Transverse colon (tissue), 4 donors: ENCODE results near the gene P3H3. TPM values are rescaled to one million over a fixed set of nuclear protein-coding genes. Genes with fewer than 3 reads are reported as not detected.

Experiments
- DNase-seq: peaks from one replicate; pipeline ENCODE4 v3.0.0-alpha.2; 2019
- H3K27ac ChIP-seq, 4 donors: fragments of 200-600 bp; sonication (generic); 2 replicates each; pipeline ENCODE4 v1.5.1; 2016 to 2018; ENCODE audit warnings: inconsistent platforms in 4 of 4
- H3K27me3 ChIP-seq: fragments of 200-600 bp; sonication (generic); 2 replicates; pipeline ENCODE4 v1.5.1; 2017; ENCODE audit warnings: inconsistent platforms
- H3K36me3 ChIP-seq, 4 donors: fragments of 200-600 bp; sonication (generic); 2 replicates each; pipeline ENCODE4 v1.5.1; 2017 to 2019; ENCODE audit warnings: inconsistent platforms in 4 of 4
- H3K4me1 ChIP-seq, 4 donors: fragments of 200-600 bp; sonication (generic); 2 replicates each; pipeline ENCODE4 v1.5.1; 2017 to 2020; ENCODE audit warnings: inconsistent platforms in 4 of 4
- H3K4me3 ChIP-seq, 4 donors: fragments of 200-600 bp; sonication (generic); 1 replicate in 1 of 4; 2 replicates in 3 of 4; pipeline versions ENCODE4 v1.5.1 to v1.6.1; 2017 to 2019; ENCODE audit warnings: inconsistent platforms in 4 of 4
- H3K9me3 ChIP-seq, 2 donors: fragments of 200-600 bp; sonication (generic); 2 replicates each; pipeline ENCODE4 v1.5.1; 2017 to 2019; ENCODE audit warnings: inconsistent platforms in 2 of 2
- EP300 ChIP-seq: sonication (generic); formaldehyde crosslinking; IDR thresholded peaks from one replicate; pipeline ENCODE4 v1.6.1; 2017; ENCODE audit warnings: antibody characterized with exemption, low read depth
- POLR2A ChIP-seq: fragments of 450-650 bp; IDR thresholded peaks from one replicate; pipeline ENCODE4 v1.6.1; 2016; ENCODE audit warnings: antibody characterized with exemption, mild to moderate bottlenecking, moderate library complexity
- POLR2AphosphoS5 ChIP-seq, 3 donors: sonication (generic); formaldehyde crosslinking; IDR thresholded peaks; one replicate each; pipeline ENCODE4 v1.6.1; 2016; ENCODE audit warnings: antibody characterized with exemption in 3 of 3
- WGBS, 2 donors: methylation state at CpG; one replicate each; pipeline ENCODE4 v1.1.5; 2018; ENCODE audit warnings: low coverage in 1 of 2; 5-methylcytosine and 5-hydroxymethylcytosine counted together
- in situ Hi-C, 4 donors: fragments of 200-750 bp; cut with MboI; loops; one replicate each; pipeline versions ENCODE4 v1.15.0 to v1.15.1; 2017; ENCODE audit warnings: low sequenced_read_pairs in 3 of 4, low pct_ligation_motif_present in 1 of 4, low pct_unique_long_range_greater_than_20kb in 1 of 4
- intact Hi-C: fragments of 100-400 bp; cut with DNase I; formaldehyde crosslinking; loops from one replicate; pipeline ENCODE4 v1.15.1; 2023; ENCODE audit warnings: low total_unique reads
- total RNA-seq, 4 donors: library from RNA; depleted of rRNA; stranded (reverse); fragments of >200 nt; gene quantifications; one replicate each; pipeline ENCODE4 v1.1.0, GENCODE V29; 2016
- TF ChIP-seq, protein P1 (sequence below), 5 experiments: fragments of 200-600 bp in 3 of 5; fragments of 450-650 bp in 2 of 5; sonication (generic) in 3 of 5; IDR thresholded peaks; 1 replicate in 2 of 5; 2 replicates in 3 of 5; pipeline ENCODE4 v1.5.1; 2016 to 2017; ENCODE audit warnings: antibody characterized with exemption in 5 of 5, inconsistent platforms in 3 of 5, mild to moderate bottlenecking in 2 of 5, moderate library complexity in 1 of 5

P3H3 gene
- total RNA-seq, 4 donors from 2014 or later = 5.9 to 32.9 (median 14.4) TPM

DNA sequence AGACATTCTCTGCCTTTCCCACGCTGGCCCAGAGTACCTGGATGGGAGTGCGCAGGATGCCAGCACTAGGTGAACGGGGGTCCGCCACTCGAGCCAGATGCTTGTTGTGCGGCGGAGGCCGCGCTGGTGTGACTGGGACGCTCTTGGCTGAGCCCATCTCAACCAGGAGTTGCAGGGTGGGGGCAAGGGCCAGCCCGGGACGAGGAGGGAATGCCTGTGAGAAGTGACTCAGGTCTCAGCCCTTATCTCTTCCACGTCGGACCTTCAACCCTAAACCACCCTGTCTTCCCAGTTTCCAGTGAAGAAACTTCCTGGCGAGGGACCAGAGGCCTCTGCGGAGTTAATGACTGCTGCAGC, 22.6 kb downstream of the P3H3 start:
- 0 to 36% methylated on average over 3 to 15 of the region's 16 CpGs for WGBS, 2 donors
- intact Hi-C loops = no loop called here
- no peaks in the 10 kb centered on the region for H3K27me3 ChIP-seq
- in situ Hi-C loops = no loop called here
- TF ChIP-seq EP300 = no peak
- no peak for TF ChIP-seq POLR2AphosphoS5 (IDR thresholded peaks at IDR 0.05)
- no peak for TF ChIP-seq POLR2A
- TF ChIP-seq, protein P1, sequence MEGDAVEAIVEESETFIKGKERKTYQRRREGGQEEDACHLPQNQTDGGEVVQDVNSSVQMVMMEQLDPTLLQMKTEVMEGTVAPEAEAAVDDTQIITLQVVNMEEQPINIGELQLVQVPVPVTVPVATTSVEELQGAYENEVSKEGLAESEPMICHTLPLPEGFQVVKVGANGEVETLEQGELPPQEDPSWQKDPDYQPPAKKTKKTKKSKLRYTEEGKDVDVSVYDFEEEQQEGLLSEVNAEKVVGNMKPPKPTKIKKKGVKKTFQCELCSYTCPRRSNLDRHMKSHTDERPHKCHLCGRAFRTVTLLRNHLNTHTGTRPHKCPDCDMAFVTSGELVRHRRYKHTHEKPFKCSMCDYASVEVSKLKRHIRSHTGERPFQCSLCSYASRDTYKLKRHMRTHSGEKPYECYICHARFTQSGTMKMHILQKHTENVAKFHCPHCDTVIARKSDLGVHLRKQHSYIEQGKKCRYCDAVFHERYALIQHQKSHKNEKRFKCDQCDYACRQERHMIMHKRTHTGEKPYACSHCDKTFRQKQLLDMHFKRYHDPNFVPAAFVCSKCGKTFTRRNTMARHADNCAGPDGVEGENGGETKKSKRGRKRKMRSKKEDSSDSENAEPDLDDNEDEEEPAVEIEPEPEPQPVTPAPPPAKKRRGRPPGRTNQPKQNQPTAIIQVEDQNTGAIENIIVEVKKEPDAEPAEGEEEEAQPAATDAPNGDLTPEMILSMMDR (IDR thresholded peaks at IDR 0.05) = no peak
- DNase-seq = no peak
- peaks cover 10 to 27% (median 17%) of the 10 kb centered on the region in 4 donors for H3K4me1 ChIP-seq
- peak overlapping the region in 2 of 4 donors; percentile 60 to 82 for H3K4me3 ChIP-seq
- H3K36me3 ChIP-seq = no peaks in the 10 kb centered on the region
- no peaks in the 10 kb centered on the region for H3K9me3 ChIP-seq
- H3K27ac ChIP-seq = peak overlapping the region; percentile 97 to 99 (median 98)

DNA sequence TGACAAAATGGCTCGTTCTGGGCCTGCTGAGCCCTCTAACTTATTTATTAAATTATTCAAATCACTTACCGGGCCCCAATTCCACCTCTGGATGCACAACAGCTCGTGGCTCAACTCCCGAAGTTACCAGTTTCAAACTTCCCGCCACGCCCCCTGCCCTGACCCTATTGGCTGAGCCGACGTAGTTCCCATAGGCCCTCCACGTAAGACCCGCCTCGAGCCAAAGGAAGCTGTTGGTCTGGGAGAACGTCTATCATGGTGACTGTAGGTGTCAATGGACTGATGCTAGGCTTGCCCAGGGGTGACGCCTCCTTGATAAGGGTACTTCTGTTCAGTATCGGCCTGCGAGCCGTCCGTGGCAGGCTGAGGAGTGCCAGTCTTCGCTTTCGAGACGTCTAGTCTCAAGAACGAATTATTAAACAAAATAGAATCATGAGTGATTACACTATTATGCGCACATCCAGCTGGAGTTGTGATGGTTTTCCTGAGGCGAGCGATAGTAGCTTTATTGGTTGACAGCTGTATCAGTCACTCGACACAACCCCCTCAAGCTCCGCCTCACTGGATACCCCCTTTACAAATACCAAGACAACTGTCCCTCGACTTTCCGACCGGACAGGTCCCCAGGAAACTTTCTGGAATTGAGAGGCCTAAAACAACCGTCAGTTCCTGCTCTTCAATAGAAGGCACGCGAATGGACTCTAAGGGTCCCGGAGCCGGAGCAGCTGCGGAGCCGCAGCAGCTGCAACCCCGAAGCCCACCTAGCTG, 23.1 kb downstream of the P3H3 start, which contains the start of gene CDCA3:
Gene CDCA3, minus strand, starts transcription at position 134 of the 768 bp plus-strand sequence. CDS start 334 bp downstream, outside the sequence.
- Histone ChIP-seq H3K4me3 (peak within 1 kb of the TSS; percentile 37 to 82 (median 54)), H3K27ac (peak within 1 kb of the TSS; percentile 97 to 99 (median 98)), H3K36me3 (peaks cover 0 to 2% (median 0%) of the 10 kb centered on the region in 4 donors), H3K27me3 (no peaks in the 10 kb centered on the region), H3K9me3 (no peaks in the 10 kb centered on the region), H3K4me1 (peaks cover 10 to 27% (median 17%) of the 10 kb centered on the region in 4 donors)
- peak; percentile 99 for TF ChIP-seq POLR2A
- TF ChIP-seq EP300 = no peak
- TF ChIP-seq POLR2AphosphoS5 (IDR thresholded peaks at IDR 0.05) = peak; percentile 93 to 98 (median 98)
- TF ChIP-seq, protein P1 (IDR thresholded peaks at IDR 0.05) = peak in 2 of 5 experiments; percentile 12 to 45
- peak; percentile 95 for DNase-seq
- intact Hi-C loops (no loop called here), in situ Hi-C loops (no loop called here)
- WGBS, 2 donors = 0% methylated on average over 37 of the region's 37 CpGs; no CpG with 5 or more reads in 1 of the 2 donors

DNA sequence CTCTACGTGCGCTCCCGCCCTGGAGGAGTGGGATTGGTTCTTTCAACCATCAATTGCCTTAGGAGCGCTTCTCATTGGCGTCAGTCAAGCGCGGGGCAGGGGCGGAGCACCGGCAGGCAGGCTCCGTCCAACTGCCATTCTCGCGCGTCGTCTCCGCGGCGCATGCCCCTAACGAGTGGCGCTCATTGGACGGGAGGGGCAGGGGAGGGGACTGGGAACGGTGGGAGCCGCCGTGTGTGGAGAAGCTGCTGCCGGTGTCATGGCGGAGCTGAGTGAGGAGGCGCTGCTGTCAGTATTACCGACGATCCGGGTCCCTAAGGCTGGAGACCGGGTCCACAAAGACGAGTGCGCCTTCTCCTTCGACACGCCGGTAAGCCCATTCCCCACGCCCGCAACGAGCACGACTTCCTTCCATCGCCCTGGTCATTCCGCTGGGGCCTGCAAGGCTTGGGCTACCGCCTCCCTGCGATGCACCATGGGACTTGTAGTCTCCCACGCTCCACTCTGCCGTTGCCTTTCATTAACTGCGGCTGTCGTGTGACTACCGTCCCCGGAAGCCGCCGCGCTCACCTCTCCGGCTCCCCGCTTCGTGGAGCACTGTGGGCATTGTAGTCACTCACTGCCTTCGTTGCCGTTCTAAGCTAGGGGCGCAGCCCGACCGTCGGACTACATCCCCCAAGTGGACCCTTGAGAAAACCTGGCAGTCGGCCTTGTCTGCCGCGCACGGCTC, 23.9 kb downstream of the P3H3 start, which contains the start of gene USP5:
Gene USP5, plus strand, starts transcription at position 230 of the 730 bp plus-strand sequence. Its CDS starts 30 bp downstream, at position 260.
- in situ Hi-C loops (no loop called here), intact Hi-C loops (no loop called here)
- Histone ChIP-seq H3K4me1 (peaks cover 10 to 27% (median 17%) of the 10 kb centered on the region in 4 donors), H3K36me3 (peaks cover 0 to 8% (median 2%) of the 10 kb centered on the region in 4 donors), H3K4me3 (peak within 1 kb of the TSS; percentile 38 to 82 (median 54)), H3K9me3 (no peaks in the 10 kb centered on the region), H3K27me3 (no peaks in the 10 kb centered on the region), H3K27ac (peak within 1 kb of the TSS; percentile 97 to 99 (median 98))
- 0% methylated on average over 50 of the region's 65 CpGs; no CpG with 5 or more reads in 1 of the 2 donors for WGBS, 2 donors
- TF ChIP-seq EP300 = no peak
- peak in 2 of 3 donors; percentile 39 to 71 for TF ChIP-seq POLR2AphosphoS5 (IDR thresholded peaks at IDR 0.05)
- peak; percentile 99 for DNase-seq

DNA sequence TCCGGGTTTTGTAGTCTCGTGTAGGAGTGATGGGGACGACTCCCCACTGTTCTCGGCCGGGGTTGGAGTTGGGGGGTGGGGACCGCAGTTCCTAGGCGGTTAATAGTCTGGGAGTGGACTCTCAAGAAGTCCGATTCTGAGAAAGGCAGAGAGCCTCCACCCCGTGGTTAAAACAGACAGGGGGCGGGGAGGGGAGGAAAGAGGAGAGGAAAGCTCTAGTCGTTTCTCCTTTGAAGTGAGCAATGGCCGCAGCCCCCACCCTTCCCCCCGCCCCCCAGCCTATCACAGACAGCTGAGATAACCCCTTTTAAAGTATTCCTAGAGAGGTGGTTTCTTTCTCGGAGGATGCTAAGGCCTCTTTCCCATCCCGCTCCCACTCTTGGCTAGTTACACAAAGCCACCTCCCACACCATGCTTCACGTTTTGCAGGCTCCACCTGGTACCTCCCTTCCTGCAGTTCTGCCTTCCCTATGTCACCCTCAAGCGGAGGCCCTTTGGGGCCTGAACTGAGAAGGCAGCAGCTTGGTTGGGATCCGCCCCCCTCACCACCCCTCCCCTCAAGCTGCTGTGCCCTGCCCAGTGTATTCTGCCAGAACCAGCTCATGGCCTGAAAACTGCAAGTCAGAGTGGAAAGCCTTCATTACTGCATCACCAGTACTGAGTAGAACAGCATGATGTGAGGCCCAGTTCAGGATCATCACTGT, 24.6 kb downstream of the P3H3 start:
- in situ Hi-C loops = no loop called here
- peaks cover 10 to 27% (median 17%) of the 10 kb centered on the region in 4 donors for H3K4me1 ChIP-seq
- intact Hi-C loops = no loop called here
- peak overlapping the region; percentile 75 to 98 (median 97) for H3K27ac ChIP-seq
- TF ChIP-seq POLR2AphosphoS5 (IDR thresholded peaks at IDR 0.05) (no peak), POLR2A (no peak), EP300 (no peak)
- TF ChIP-seq, protein P1 (IDR thresholded peaks at IDR 0.05) = no peak
- H3K36me3 ChIP-seq = peaks cover 0 to 14% (median 5%) of the 10 kb centered on the region in 4 donors
- WGBS, 2 donors = 2% methylated on average over 18 of the region's 18 CpGs; no CpG with 5 or more reads in 1 of the 2 donors
- no peaks in the 10 kb centered on the region for H3K9me3 ChIP-seq
- peak; percentile 50 for DNase-seq
- H3K27me3 ChIP-seq = no peaks in the 10 kb centered on the region
- peak overlapping the region; percentile 38 to 82 (median 52) for H3K4me3 ChIP-seq
